ENCODE results near the gene OSBPL10. TPM values are rescaled to one million over a fixed set of nuclear protein-coding genes. Genes with fewer than 3 reads are reported as not detected.

The OSBPL10 gene
- total and polyA plus RNA-seq, 2 of the 8 experiments (the other 6 are each of a cell fraction or from before 2014, with no cell fraction given): 26.2 to 86.7 TPM

GRCh38 chr3:31981206-31982181 is at the start of gene OSBPL10, which contains the start of gene ZNF860 (continued):
- no peak for TF ChIP-seq CHD7 (IDR thresholded peaks at IDR 0.05; ENCODE audit: insufficient replicate concordance, low read length)
- TF ChIP-seq RAD21 (IDR thresholded peaks at IDR 0.05 in 1 of 2, conservative IDR thresholded peaks at IDR 0.05 in 1 of 2; ENCODE audit: low read depth in 2 of 2, low read length in 2 of 2): peak in 1 of 2 experiments; percentile 19; a peak in 1 of 4 replicates
- TF ChIP-seq BRCA1 (IDR thresholded peaks at IDR 0.05; ENCODE audit: low read depth, low read length): no peak
- no peak for TF ChIP-seq YY1 (IDR thresholded peaks at IDR 0.05; ENCODE audit: low read depth, low read length)
- no peak for TF ChIP-seq BCL11A (IDR thresholded peaks at IDR 0.05; ENCODE audit: low read depth in 2 of 2, low read length in 2 of 2)
- no peak for TF ChIP-seq RXRA (IDR thresholded peaks at IDR 0.05; ENCODE audit: insufficient read depth, low read depth, low read length)
- 0 out of 2 replicates have a peak, but pooled peaks have one; percentile 55 for TF ChIP-seq POLR2AphosphoS5 (IDR thresholded peaks at IDR 0.05; ENCODE audit: low read depth, low read length)
- peak in 1 of 2 experiments; percentile 80; a peak in 2 of 4 replicates for TF ChIP-seq HDAC2 (IDR thresholded peaks at IDR 0.05; ENCODE audit: borderline replicate concordance in 1 of 2, low read depth in 2 of 2, low read length in 2 of 2)
